CD1c-positive myeloid dendritic cell (primary cell): ENCODE data around the gene CNPY4.

ENCODE experiments used
- DNase-seq: peaks from one replicate; pipeline ENCODE4 v3.0.0-alpha.2; 2016; ENCODE audit errors: extremely low spot score

CNPY4 gene, protein sequence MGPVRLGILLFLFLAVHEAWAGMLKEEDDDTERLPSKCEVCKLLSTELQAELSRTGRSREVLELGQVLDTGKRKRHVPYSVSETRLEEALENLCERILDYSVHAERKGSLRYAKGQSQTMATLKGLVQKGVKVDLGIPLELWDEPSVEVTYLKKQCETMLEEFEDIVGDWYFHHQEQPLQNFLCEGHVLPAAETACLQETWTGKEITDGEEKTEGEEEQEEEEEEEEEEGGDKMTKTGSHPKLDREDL

DNA sequence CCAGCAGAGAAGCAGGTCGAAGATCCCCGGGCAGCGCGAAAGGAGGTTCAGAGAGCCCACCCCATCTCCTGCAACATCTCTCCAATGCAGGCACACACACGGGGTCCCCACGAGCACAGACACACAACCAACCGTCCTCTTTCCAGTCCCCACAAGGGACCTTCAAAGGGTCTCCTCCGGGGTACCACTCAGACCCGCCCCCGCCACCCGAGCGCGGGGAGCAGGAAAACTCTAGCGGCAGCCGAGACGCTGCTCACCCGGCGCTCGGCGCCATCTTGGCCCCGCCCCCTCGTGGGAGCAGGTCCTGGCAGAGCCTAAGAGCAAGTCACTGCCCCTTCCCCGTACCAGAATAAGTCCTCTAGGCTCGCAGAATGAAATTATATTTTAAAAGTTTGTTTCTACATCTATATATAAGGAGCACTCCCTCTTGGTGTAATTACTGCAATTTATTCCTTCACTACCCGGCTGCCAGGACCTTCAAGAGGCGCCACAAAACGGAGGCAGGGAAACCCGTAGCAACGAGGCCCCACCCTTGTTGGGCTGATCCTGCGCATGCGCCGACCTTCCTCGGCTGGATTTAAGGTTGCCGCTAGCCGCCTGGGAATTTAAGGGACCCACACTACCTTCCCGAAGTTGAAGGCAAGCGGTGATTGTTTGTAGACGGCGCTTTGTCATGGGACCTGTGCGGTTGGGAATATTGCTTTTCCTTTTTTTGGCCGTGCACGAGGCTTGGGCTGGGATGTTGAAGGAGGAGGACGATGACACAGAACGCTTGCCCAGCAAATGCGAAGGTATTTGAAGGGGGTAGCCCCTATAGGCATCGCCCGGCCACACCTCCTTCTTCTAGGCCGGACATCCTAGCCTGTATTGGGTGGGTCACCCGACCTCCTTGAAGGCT is at the start of gene CNPY4, which contains the start of gene TAF6:
Gene CNPY4 (plus strand): TSS at position 563 of the 898 bp plus-strand sequence. CDS start 111 bp downstream, at position 674.
Gene TAF6 (minus strand): TSS at position 287 of the 898 bp plus-strand sequence. CDS start 5,149 bp downstream, outside the sequence.
- peak; percentile 97 for DNase-seq

DNA sequence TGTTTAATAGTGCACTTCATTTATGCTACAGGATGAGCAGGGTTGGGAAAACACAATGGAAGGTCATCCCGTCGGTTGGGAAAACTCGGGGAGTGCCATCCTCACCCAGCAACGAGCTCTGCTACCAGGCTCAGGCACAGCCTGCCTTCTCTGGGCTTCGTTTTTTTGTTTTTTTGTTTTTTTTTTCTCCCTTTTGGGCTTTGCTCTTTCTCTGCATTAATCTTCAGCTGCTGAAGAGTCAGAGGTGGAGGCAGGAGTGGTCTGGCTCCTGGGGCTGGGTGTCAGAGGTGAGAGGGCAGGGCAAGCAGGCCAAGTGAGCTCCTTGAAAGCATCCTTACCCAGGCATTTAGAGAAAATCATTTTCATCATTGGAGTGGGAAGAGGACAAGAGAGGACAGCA is 49.4 kb upstream of the CNPY4 start:
- DNase-seq: no peak

DNA sequence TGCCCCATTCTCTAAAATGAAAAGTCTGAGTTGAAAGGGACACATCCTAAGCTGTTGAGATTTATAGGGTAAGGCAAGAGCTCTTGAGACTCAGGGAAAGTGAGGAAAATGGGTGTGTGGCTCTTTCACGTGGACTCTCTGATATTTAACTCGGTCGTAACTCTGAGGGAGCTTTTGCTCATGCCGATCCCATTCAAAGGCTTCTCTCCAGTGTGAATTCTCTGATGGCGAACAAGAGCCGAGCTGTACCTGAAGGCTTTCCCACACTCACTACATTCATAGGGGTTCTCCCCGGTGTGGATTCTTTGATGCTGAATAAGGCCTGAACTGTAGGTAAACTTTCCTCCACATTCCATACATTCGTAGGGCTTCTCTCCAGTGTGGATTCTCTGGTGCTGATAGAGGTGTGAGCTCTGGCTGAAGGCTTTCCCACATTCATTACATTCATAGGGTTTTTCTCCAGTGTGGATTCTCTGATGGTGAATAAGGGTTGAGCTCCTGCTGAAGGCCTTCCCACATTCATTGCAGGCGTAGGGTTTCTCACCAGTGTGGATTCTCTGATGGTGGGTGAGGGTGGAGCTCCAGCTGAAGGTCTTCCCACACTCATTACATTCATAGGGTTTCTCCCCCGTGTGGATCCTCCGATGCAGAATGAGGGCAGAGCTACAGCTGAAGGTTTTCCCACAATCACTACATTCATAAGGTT is 48.3 kb upstream of the CNPY4 start:
- DNase-seq: no peak

DNA sequence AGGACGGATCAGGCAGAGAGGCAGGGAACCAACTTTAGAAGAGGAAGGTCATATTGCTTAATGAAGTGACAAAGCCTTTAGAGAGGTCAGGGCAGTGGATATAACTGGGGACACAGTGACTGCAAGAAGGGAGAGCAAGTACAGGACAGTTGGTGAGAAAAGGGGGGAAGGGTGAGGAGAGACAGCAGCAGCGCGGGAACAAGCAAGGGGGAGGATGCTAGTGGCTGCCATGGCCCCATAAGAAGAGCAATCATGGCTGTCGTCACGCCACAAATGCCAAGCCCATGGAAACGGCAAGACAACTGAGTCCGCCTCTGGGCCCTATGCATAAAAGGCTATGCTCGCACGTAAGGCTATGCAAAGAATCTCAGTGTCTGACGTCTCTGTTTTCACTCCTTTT is 47.0 kb upstream of the CNPY4 start:
- no peak for DNase-seq

DNA sequence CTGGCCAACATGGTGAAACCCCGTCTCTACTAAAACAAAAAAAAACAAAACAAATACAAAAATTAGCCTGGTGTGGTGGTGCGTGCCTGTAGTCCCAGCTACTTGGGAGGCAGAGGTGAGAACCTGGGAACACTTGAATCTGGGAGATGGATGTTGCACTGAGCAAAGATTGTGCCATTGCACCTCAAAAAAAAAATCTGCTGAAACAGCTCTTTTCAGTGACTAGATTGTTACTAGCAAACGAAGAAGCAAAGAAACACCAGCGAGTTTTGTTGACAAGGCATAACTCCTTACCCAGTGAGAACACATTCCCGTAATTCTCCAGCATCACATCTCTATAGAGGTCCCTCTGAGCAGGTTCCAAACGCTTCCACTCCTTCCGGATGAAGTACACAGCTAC is 44.6 kb upstream of the CNPY4 start:
- no peak for DNase-seq

DNA sequence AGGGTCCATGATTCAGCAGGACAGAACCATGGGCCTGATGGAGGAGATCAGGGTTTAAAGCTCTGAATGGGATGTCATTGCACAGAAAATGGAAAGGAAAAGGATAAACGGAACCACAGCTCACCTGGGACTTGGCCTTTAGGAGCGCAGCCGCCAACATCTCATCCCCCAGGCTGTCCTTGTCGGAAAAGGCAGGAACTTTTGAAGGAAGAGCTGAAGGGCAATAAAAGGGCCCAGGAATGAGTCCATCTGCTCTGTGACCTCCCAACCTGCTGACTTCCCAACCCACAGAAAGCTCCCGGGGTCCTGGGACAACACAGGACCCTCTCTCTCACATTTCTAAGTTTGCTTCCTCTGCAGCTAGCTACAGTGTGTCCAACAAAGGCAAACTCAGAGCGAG is 44.0 kb upstream of the CNPY4 start:
- no peak for DNase-seq

DNA sequence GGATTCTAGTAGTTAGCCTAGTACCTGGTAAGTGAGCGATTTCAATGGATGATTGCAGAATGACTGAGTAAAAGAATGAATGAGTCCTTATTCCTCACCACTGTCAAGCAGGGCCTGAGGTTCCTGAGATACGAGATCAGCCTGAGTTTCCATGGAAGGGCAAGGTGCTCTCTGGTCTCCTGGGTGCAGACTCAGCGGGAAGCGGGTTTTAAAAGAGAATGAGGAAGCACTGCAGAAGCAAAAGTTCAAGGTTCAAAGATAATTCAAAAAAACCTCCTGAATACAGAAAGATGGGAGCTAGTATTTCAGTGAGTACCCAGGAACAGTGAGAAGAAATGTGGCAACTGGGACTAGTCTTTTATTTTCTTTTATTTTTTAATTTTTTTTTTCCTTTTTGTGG is 42.2 kb upstream of the CNPY4 start:
- DNase-seq: no peak

DNA sequence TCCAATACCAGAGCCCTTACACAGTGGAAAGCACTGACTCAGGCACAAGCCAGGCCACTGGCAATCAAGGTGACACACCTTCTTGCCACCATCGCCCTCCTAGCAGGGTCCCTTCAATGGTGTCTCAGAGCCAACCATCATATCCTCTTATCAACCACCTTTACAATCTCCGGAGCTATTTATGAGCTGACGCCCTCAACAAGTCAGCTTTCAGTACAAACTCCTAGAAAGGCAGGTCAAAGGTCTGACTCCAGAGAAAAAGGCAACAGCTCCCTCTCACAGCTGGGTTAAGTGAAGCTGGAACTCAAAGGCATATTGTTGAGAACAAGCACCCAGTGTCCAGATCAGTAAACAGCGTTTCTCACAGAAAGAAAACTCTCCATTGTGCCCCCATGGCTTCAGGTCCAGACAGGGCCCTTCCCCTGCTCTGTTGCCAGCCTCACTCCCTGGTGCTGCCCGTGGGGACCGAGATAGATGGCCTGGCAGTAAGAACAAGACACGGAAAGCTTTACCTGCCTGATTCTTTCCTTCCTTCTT is 40.3 kb upstream of the CNPY4 start:
- DNase-seq: no peak

DNA sequence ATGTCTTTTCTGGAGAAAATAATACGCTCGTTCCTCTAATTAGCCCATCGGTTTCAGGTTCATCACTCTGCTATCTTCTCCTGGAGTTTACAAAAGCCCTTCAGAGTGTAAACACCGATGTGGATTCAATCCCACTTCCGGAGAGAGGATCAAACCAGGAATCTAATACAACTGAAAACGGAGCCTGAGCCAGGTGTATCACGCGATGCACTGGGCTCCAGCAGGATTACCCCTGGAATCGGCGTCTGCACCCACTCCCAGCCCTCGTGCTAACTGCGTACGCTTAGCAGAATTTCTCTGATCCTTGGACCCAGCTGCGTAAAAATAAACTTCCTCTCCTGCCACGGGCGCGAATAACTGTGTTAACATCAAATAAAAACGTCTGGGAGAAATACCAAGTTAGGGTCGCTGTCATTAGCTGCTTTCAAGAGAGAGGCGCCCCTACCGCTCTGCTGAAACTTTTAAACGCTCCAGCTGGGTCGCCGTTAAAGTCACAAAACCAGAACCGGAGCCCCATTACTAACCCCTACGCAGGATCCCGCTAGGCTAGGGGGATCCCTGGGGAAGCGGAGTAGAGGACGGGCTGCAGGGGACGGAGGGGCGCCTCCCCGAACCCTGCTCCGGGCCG is 38.4 kb upstream of the CNPY4 start:
- peak; percentile 27 for DNase-seq

DNA sequence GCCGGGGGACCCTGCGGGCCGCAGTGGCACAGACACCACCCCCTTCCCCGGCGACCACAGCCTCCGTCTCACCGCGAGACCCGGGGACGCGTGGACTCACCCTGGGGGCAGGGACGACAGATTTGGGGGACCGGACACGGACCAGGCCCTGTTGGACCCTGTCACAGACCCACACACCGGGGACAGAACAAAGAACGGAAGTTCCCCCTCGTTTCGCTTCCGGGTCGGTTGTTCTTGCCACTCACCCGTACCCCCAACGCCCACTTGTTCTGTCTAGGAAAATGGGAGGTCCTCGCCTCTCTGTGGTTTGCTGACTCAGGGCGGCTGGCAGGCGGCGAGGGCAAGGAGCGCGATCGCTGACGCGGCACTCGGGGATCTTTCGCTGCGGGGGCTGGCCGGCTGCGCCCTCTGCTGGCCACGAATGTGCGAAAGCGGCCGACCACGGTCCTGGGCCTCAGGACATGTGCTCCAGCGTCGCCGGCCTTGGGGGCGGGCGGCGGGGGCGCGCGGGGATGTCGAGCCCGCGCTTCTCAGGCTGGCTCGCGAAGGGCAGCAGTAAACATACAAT is 37.8 kb upstream of the CNPY4 start, which contains the start of gene ZNF3:
Gene ZNF3 (minus strand): TSS at position 189 of the 568 bp plus-strand sequence. CDS start 4,366 bp downstream, outside the sequence.
- peak; percentile 99 for DNase-seq

DNA sequence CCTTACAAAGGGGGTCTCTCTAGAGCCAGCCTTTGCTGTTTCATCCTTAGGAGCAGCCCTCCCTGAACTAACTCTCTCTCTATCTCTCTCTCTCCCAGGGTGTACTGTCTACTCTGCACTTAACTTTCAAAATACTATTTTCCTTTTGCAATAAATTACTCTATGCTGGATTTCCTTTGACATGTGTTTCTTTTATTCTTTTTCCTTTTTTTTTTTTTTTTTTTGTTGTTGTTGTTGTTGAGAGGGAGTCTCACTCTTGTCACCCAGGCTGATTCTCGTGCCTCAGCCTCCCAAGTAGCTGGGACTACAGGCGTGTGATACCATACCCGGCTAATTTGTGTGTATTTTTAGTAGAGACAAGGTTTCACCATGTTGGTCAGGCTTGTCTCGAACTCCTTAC is 36.5 kb upstream of the CNPY4 start:
- no peak for DNase-seq

DNA sequence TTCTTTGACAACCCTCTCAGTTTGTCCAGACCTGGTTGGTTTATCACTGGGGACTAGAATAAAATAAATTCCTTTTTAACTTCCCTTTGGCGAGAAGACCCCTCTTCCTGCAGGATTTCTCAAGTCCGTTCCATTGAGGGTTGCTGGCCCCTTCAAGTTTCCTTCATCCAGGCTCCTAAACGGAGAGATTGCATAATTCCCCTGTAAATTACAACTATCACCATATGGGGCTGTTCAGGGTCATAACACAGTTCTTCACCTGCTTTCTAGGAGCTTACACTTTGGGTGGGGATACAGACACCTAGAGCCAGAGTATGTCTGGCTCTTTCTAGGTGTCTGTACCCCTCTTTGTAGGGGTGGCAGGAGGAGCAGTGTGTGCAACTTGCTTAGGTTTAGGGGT is 33.9 kb upstream of the CNPY4 start:
- DNase-seq: no peak

DNA sequence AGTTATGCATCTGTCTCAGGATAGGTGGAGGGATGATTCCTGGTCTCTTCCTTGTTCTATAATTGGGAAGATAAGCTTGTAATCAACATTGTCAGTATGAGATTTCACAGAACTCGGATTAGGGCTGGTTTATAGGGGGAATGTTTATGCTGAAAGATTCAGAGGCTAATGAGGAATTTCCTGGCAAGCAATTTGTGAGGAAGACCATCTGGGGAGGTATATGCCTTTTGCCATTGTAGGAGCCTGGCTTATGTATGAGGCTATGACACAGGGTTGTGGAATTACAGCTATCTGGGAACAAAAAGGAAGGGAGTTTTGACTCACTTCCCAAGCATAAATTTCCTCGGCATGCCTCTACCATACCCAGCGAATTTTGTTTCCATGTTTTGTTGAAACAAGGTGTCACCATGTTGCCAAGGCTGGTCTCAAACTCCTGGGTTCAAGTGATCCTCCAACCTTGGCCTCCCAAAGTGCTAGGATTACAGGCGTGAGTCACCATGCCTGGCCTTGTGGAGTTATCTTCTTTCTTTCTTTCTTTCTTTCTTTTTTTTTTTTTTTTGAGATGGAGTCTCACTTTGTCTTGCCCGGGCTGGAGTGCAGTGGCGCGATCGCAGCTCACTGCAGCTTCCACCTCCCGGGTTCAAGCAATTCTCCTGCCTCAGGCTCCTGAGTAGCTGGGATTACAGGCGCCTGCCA is 32.2 kb upstream of the CNPY4 start:
- no peak for DNase-seq

DNA sequence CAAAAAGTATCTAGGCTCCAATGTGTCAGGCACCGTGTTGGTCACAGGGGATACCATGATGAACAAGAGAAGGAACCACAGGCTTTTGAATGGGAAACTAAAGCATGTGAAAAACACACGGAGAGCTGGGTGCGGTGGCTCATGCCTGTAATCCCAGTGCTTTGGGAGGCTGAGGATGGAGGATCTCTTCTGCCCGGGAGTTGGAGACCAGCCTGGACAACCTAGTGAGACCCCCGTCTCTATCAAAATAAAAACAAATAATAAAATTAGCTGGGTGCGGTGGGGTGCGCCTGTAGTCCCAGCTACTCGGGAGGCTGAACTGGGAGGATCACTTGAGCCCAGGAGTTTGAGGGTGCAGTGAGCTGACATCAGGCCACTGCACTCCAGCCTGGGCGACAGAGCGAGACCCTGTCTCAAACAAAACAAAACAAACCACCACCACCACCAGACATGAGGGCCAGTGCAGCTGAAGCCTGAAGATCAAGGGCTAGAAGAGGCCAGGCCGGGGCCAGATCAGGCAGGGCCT is 31.3 kb upstream of the CNPY4 start:
- no peak for DNase-seq

DNA sequence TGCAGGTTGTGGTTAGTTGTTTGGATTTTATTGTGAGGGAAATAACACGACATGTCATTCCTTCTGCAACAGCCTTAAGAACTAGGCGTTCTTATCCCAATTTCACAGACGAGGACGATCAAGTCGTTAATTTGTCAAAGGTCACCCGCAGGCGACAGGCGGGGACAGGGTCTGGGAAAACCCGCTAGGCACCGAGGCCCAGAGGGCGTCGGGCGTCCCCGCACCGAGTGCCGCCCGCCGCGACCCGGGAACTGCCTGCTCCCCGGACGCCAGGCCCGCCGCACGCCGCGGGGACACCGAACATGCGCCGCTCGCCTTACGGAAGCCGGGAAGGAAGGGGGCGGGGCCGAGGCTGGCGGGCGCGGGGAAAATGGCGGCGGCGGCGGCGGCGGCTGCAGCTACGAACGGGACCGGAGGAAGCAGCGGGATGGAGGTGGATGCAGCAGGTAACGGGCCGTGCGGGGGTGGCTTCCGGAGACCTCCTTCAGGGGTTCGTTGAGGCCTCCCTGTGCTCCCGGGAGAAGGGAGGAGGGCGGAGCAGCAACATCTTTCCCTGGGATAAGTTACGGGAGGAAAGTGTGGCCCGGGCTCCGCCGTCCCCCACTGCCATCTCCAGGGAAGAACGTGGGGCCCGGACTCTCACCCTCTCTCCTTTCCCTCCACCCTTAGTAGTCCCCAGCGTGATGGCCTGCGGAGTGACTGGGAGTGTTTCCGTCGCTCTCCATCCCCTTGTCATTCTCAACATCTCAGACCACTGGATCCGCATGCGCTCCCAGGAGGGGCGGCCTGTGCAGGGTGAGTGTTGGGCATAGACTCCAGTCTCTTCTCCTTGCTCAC is 30.6 kb upstream of the CNPY4 start, which contains the start of gene COPS6:
Gene COPS6 (plus strand): TSS at position 349 of the 837 bp plus-strand sequence. CDS start 22 bp downstream, at position 371.
- peak; percentile 88 for DNase-seq

DNA sequence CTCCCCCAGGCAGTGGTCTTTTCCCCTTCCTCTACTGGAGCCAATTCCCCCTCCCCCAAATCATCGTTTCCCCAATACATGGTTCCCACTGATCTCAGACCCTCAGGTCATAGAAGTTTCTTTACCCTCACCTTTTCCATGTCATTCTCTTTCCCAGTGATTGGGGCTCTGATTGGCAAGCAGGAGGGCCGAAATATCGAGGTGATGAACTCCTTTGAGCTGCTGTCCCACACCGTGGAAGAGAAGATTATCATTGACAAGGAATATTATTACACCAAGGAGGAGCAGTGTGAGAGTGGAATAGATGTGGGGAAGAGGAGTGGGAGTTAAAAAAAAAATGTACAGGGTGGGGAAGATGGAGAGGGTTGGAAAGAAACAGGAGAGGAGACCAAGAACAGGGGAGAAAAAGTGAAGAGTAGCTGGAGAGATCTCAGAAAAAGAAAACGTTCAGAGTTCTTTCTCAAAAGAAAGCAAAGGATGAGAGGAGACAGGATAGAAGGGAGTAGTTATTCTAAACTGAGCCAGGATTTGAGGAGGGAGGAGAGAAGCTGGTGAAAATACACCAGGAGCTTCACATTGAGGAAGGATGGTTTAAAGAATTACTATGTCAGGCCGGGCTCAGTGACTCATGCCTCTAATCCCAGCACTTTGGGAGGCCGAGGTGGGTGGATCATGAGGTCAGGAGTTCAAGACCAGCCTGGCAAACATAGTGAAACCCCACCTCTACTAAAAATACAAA is 29.8 kb upstream of the CNPY4 start:
- peak; percentile 15 for DNase-seq

DNA sequence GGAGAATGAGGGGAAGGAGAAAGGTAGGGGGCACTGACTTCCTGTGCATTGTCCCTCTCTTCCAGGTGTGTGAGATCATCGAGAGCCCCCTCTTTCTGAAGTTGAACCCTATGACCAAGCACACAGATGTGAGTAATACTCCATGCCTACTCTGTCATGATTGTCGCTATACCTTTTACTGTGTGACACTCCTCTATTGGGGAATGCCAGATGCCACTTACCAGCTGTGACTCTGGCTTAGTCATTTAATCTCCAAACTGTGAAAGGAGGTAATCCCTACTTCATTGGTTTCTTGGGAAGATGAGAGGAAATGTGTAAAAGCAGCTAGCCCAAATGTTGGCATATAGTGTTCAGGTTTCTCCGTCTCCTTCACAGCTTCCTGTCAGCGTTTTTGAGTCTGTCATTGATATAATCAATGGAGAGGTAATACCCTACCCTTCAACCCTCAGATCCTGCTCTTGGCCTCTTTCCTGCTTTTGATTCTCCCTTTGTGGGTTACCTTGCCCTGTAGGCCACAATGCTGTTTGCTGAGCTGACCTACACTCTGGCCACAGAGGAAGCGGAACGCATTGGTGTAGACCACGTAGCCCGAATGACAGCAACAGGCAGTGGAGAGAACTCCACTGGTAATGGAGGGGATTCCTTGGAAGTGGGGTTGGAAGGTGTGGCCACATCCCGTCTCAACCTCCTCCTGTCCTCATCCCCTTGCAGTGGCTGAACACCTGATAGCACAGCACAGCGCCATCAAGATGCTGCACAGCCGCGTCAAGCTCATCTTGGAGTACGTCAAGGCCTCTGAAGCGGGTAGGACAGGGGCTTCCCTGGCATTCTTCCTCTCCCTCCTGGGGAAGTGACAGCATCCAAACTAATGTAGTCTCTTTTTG is 28.7 kb upstream of the CNPY4 start:
- DNase-seq: no peak
